Hepatocyte (in vitro differentiated cells): ENCODE data around the gene METAP1D. TPM values are rescaled to one million over a fixed set of nuclear protein-coding genes. Genes with fewer than 3 reads are reported as not detected.

Source experiments
- DNase-seq: peaks from one replicate; pipeline ENCODE4 v3.0.0-alpha.2; 2016; ENCODE audit warnings: low spot score
- H2AFZ ChIP-seq: fragments of 200-600 bp; sonication (generic); 2 replicates; pipeline ENCODE4 v1.6.0; 2016; ENCODE audit warnings: antibody characterized with exemption, mild to moderate bottlenecking
- H3K27ac ChIP-seq: fragments of 200-600 bp; sonication (generic); 2 replicates; pipeline ENCODE4 v1.5.1; 2016; ENCODE audit warnings: mild to moderate bottlenecking
- H3K27me3 ChIP-seq: fragments of 200-600 bp; sonication (generic); 2 replicates; pipeline ENCODE4 v1.6.1; 2016
- H3K36me3 ChIP-seq: fragments of 200-600 bp; sonication (generic); replicated peaks from 2 replicates; pipeline ENCODE4 v1.5.1; 2016; ENCODE audit warnings: low read depth; ENCODE audit not compliant: insufficient read depth
- H3K4me1 ChIP-seq: fragments of 200-600 bp; sonication (generic); 2 replicates; pipeline ENCODE4 v1.5.1; 2016; ENCODE audit warnings: mild to moderate bottlenecking, moderate library complexity; ENCODE audit not compliant: insufficient read depth
- H3K4me2 ChIP-seq: fragments of 200-600 bp; sonication (generic); 2 replicates; pipeline ENCODE4 v1.6.0; 2016
- H3K4me3 ChIP-seq: fragments of 200-600 bp; sonication (generic); 2 replicates; pipeline ENCODE4 v1.5.1; 2016; ENCODE audit warnings: mild to moderate bottlenecking
- H3K79me2 ChIP-seq: fragments of 200-600 bp; sonication (generic); 2 replicates; pipeline ENCODE4 v1.6.0; 2017; ENCODE audit warnings: mild to moderate bottlenecking
- H3K9me2 ChIP-seq: fragments of 200-600 bp; sonication (generic); replicated peaks from 2 replicates; pipeline ENCODE4 v1.6.0; 2017; ENCODE audit warnings: mild to moderate bottlenecking; ENCODE audit not compliant: insufficient read depth
- H3K9me3 ChIP-seq: fragments of 200-600 bp; sonication (generic); 2 replicates; pipeline ENCODE4 v1.5.1; 2016; ENCODE audit warnings: low read depth, mild to moderate bottlenecking
- H4K20me1 ChIP-seq: fragments of 200-600 bp; sonication (generic); 2 replicates; pipeline ENCODE4 v1.6.0; 2016; ENCODE audit warnings: mild to moderate bottlenecking; ENCODE audit not compliant: insufficient read depth, poor library complexity, severe bottlenecking
- CTCF ChIP-seq: fragments of 200-600 bp; sonication (generic); IDR thresholded peaks from 2 replicates; pipeline ENCODE4 v1.5.1; 2016; ENCODE audit warnings: antibody characterized with exemption, mild to moderate bottlenecking; ENCODE audit not compliant: poor library complexity
- EZH2 ChIP-seq: fragments of 200-600 bp; sonication (generic); IDR thresholded peaks from 2 replicates; pipeline ENCODE4 v1.6.1; 2016; ENCODE audit warnings: antibody characterized with exemption, mild to moderate bottlenecking, borderline replicate concordance
- EZH2phosphoT487 ChIP-seq: fragments of 200-600 bp; sonication (generic); IDR thresholded peaks from one replicate; pipeline ENCODE4 v1.6.1; 2018; ENCODE audit warnings: antibody characterized with exemption, mild to moderate bottlenecking, low read depth, moderate library complexity; ENCODE audit not compliant: unreplicated experiment, severe bottlenecking
- WGBS: methylation state at CpG from one replicate; pipeline ENCODE4 v1.1.6; 2016; ENCODE audit warnings: low lambda C conversion rate; ENCODE audit errors: missing lambda C conversion rate; 5-methylcytosine and 5-hydroxymethylcytosine counted together
- polyA plus RNA-seq: library from polyadenylated mRNA; unstranded; fragments of >200 nt; fragmentation: Nextera tagmentation; extraction: Ambion mirVana; gene quantifications from 2 replicates; pipeline ENCODE4 v1.2.1, GENCODE V29; 2016
- total RNA-seq: library from RNA; depleted of rRNA; stranded (reverse); fragments of >200 nt; gene quantifications from 2 replicates; pipeline ENCODE4 v1.2.3, GENCODE V29; 2014

METAP1D gene
- total and polyA plus RNA-seq, 2 experiments from 2014 or later = 2.8 to 6.0 TPM

DNA sequence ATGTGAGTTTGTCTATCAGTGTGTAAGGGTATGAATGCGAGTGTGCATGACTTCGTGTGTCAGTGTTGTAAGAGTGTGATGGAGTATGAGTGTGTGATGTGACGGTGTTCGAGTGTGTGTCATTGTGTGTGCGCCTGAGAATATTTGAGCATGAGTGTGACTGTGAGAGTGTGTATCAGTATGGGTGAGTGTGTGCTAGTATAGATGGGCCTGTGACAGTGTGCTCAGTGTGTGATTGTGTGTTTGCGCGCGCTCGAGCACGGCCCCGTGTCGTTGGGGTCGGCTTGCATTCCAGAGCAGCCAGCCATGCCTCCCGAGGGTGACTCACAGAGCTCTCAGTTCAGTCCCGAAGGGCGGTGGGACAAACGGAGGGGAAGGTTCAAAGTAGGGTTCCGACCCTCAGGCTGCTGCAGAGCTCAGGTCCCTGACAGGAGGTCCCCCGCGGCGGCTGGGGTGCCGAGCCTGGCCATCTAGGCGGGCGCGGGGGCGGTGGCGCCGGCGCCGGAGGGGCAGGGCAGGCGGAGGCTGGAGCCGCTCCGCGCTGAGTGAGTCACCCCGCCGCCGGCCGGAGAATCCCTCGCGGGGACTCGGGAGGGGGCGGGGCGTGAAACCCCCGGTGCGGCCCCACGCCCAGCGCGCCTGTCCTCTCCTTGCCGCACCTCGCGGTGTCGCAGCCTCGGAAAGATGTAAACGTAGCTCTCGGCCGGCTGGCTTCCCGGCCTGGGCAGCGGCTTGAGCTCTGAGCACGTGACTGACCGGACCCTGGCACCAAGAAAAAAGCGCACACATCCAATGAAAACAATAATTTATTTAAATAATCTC lies 99.1 kb downstream of the METAP1D start:
- no peak for TF ChIP-seq CTCF
- no peak for TF ChIP-seq EZH2phosphoT487
- TF ChIP-seq EZH2 = no peak
- Histone ChIP-seq H3K9me2 (no peaks in the 10 kb centered on the region), H3K27ac (no peak overlapping the region), H3K79me2 (no peaks in the 10 kb centered on the region), H3K27me3 (peaks cover 96% of the 10 kb centered on the region), H3K4me3 (peak overlapping the region; percentile 17), H3K9me3 (no peaks in the 10 kb centered on the region), H3K36me3 (no peaks in the 10 kb centered on the region), H3K4me2 (peak overlapping the region; percentile 96), H4K20me1 (no peaks in the 10 kb centered on the region), H2AFZ (peak overlapping the region; percentile 31), H3K4me1 (peaks cover 66% of the 10 kb centered on the region)
- DNase-seq = peak; percentile 91
- 6% methylated on average over 51 of the region's 61 CpGs for WGBS

- Histone ChIP-seq H4K20me1 (no peaks in the 10 kb centered on the region), H3K9me2 (no peaks in the 10 kb centered on the region), H3K4me3 (peak overlapping the region; percentile 17), H3K27me3 (peaks cover 96% of the 10 kb centered on the region), H3K27ac (no peak overlapping the region), H3K9me3 (no peaks in the 10 kb centered on the region), H3K79me2 (no peaks in the 10 kb centered on the region), H3K4me1 (peaks cover 61% of the 10 kb centered on the region), H2AFZ (peak overlapping the region; percentile 63), H3K36me3 (no peaks in the 10 kb centered on the region), H3K4me2 (peak overlapping the region; percentile 96)
- peak; percentile 92 for TF ChIP-seq EZH2phosphoT487
- no peak for TF ChIP-seq CTCF
- no peak for TF ChIP-seq EZH2
- DNase-seq = no peak
- 7% methylated on average over 6 of the region's 13 CpGs for WGBS
Measured at GRCh38 chr2:172099472-172100079, 99.8 kb downstream of the METAP1D start.

- TF ChIP-seq CTCF (no peak), EZH2 (peak; percentile 91), EZH2phosphoT487 (peak; percentile 97)
- Histone ChIP-seq H3K27me3 (peaks cover 96% of the 10 kb centered on the region), H3K4me3 (no peak overlapping the region), H3K36me3 (no peaks in the 10 kb centered on the region), H3K4me1 (peaks cover 53% of the 10 kb centered on the region), H4K20me1 (no peaks in the 10 kb centered on the region), H3K27ac (no peak overlapping the region), H3K79me2 (no peaks in the 10 kb centered on the region), H3K4me2 (peak overlapping the region; percentile 96), H3K9me3 (no peaks in the 10 kb centered on the region), H3K9me2 (no peaks in the 10 kb centered on the region), H2AFZ (peak overlapping the region; percentile 63)
- WGBS = 6% methylated on average over 57 of the region's 72 CpGs
- no peak for DNase-seq
Measured at GRCh38 chr2:172100080-172100934, 100.6 kb downstream of the METAP1D start.
